Jurkat, Clone E6-1 (cell line): ENCODE measurements around the gene ZNF678. TPM values are rescaled to one million over a fixed set of nuclear protein-coding genes. Genes with fewer than 3 reads are reported as not detected.
A peak's percentile ranks its signal among the peaks of the same experiment; 100 is the strongest.

Experiments
- DNase-seq: peaks from one replicate; pipeline ENCODE4 v3.0.0-alpha.2; 2011; ENCODE audit warnings: low read depth, low spot score
- H3K4me3 ChIP-seq: 2 replicates; pipeline ENCODE4 v1.5.1; 2011; ENCODE audit warnings: mild to moderate bottlenecking, low read length, control low read depth, moderate library complexity
- polyA plus RNA-seq: library from polyadenylated mRNA; unstranded; fragments of >200 nt; gene quantifications from one replicate; pipeline ENCODE4 v1.2.1, GENCODE V29; 2012; ENCODE audit warnings: missing spikeins; ENCODE audit not compliant: insufficient read length, insufficient read depth

The ZNF678 gene
- 7.1 TPM for polyA plus RNA-seq

- peak within 1 kb of the TSS; percentile 72 for H3K4me3 ChIP-seq
- DNase-seq, result peak; percentile 94
Observed at GRCh38 chr1:227563324-227564201, at the start of gene ZNF678. Gene ZNF678, plus strand, starts transcription at chr1:227563556. Its CDS starts 87,436 bp downstream, at chr1:227650992.

GRCh38 chr1:227518876-227519275 is 44.5 kb upstream of the ZNF678 start:
- DNase-seq, result no peak
- no peak overlapping the region for H3K4me3 ChIP-seq

- no peak for DNase-seq
- H3K4me3 ChIP-seq, result no peak overlapping the region
Observed at GRCh38 chr1:227521782-227522181, 41.6 kb upstream of the ZNF678 start.

GRCh38 chr1:227526524-227526923 is 36.8 kb upstream of the ZNF678 start:
- no peak overlapping the region for H3K4me3 ChIP-seq

GRCh38 chr1:227532019-227532619 is 31.2 kb upstream of the ZNF678 start:
- no peak overlapping the region for H3K4me3 ChIP-seq
- no peak for DNase-seq

More at GRCh38 chr1:227526524-227526923, 36.8 kb upstream of the ZNF678 start:
- DNase-seq, result no peak

- no peak for DNase-seq
- no peak overlapping the region for H3K4me3 ChIP-seq
Observed at GRCh38 chr1:227540170-227541098, 22.9 kb upstream of the ZNF678 start.

- H3K4me3 ChIP-seq, result no peak overlapping the region
- DNase-seq, result no peak
Observed at GRCh38 chr1:227541129-227541528, 22.2 kb upstream of the ZNF678 start.

GRCh38 chr1:227541796-227542152 is 21.6 kb upstream of the ZNF678 start:
- no peak overlapping the region for H3K4me3 ChIP-seq
- no peak for DNase-seq

- peak overlapping the region; percentile 24; the same call in 1 of the 2 replicates for H3K4me3 ChIP-seq
- peak; percentile 85 for DNase-seq
Observed at GRCh38 chr1:227542153-227543120, 20.9 kb upstream of the ZNF678 start.

- no peak overlapping the region for H3K4me3 ChIP-seq
Observed at GRCh38 chr1:227543283-227544066, 19.9 kb upstream of the ZNF678 start.

GRCh38 chr1:227544067-227545050 is 19.0 kb upstream of the ZNF678 start:
- no peak overlapping the region for H3K4me3 ChIP-seq
- no peak for DNase-seq

More at GRCh38 chr1:227543283-227544066, 19.9 kb upstream of the ZNF678 start:
- no peak for DNase-seq

GRCh38 chr1:227545361-227545760 is 18.0 kb upstream of the ZNF678 start:
- no peak overlapping the region for H3K4me3 ChIP-seq
- DNase-seq, result no peak

GRCh38 chr1:227546059-227546458 is 17.3 kb upstream of the ZNF678 start:
- H3K4me3 ChIP-seq, result no peak overlapping the region
- DNase-seq, result no peak

- H3K4me3 ChIP-seq, result no peak overlapping the region
- DNase-seq, result no peak
Observed at GRCh38 chr1:227546598-227547309, 16.6 kb upstream of the ZNF678 start.

GRCh38 chr1:227547310-227548118 is 15.8 kb upstream of the ZNF678 start:
- no peak overlapping the region for H3K4me3 ChIP-seq
- DNase-seq, result no peak
